ENCODE measurements around the gene SLX4IP. TPM values are rescaled to one million over a fixed set of nuclear protein-coding genes. Genes with fewer than 3 reads are reported as not detected.

Gene SLX4IP
- total and polyA plus RNA-seq, 2 donors (not counting 1 experiment from before 2014, with no cell fraction given), result 2.0 to 8.1 TPM

DNA sequence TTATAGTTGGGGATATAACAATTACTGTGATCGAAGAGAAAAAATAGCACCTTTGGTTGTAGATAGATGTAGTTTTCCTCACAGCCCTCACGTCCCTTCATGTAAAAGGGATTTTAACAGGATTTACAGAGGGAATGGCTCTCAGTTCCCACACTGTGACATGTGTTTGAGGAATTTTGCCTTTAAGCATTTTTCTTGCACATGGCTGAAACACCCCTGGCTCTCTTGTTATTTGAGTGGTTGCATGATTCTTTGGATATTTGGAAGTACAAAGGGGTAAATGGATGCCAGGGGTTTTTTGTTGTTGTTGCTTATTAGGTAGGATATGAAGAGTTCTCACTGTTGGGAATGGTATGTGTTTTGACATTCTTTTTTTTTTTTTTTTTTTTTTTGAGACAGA lies 190.5 kb downstream of the SLX4IP start:
- no peaks in the 10 kb centered on the region for H3K4me1 Mint-ChIP-seq
- Histone ChIP-seq H3K9me3 (ENCODE audit: control extremely low read depth in 1 of 3, control insufficient read depth in 2 of 3, insufficient read depth in 1 of 3, low read length in 2 of 3) (no peaks in the 10 kb centered on the region), H3K4me2 (replicated peaks; ENCODE audit: low read depth, low read length, poor library complexity, severe bottlenecking) (no peak overlapping the region), H3K4me1 (ENCODE audit: control insufficient read depth in 2 of 2, insufficient read depth in 2 of 2, low read length in 2 of 2) (no peaks in the 10 kb centered on the region), H3K79me2 (ENCODE audit: control insufficient read depth, insufficient read depth, low read length) (no peaks in the 10 kb centered on the region), H3K27me3 (replicated peaks in 1 of 4; ENCODE audit: control extremely low read depth in 1 of 4, control insufficient read depth in 3 of 4, insufficient read depth in 4 of 4, low read length in 3 of 4) (no peaks in the 10 kb centered on the region), H4K20me1 (ENCODE audit: control insufficient read depth, insufficient read depth, low read length, poor library complexity, severe bottlenecking) (no peaks in the 10 kb centered on the region), H3K36me3 (replicated peaks in 1 of 2; ENCODE audit: control extremely low read depth in 1 of 2, control insufficient read depth in 1 of 2, extremely low read depth in 1 of 2, insufficient read depth in 2 of 2, low read length in 1 of 2) (no peaks in the 10 kb centered on the region), H3K27ac (ENCODE audit: low read length in 2 of 2) (no peak overlapping the region), H3K9ac (ENCODE audit: low read length) (no peak overlapping the region), H3K4me3 (ENCODE audit: control extremely low read depth in 1 of 5, extremely low read depth in 1 of 5, insufficient read depth in 1 of 5, low read depth in 2 of 5, low read length in 4 of 5) (no peak overlapping the region), H2AFZ (ENCODE audit: insufficient read depth, low read depth, low read length, poor library complexity, severe bottlenecking) (no peak overlapping the region)
- H3K27me3 Mint-ChIP-seq, result no peaks in the 10 kb centered on the region
- ATAC-seq (ENCODE audit: low read depth), result no peak
- CTCF ChIA-PET, result no interaction called here
- intact Hi-C loops (cut with micrococcal nuclease), result no loop called here
- POLR2A ChIA-PET, result no interaction called here
- no peak overlapping the region for H3K4me3 Mint-ChIP-seq
- H3K9me3 Mint-ChIP-seq (ENCODE audit: insufficient read depth), result no peaks in the 10 kb centered on the region
- WGBS (ENCODE audit: insufficient coverage), result no CpG with 5 or more reads among the region's 2 CpGs
- TF ChIP-seq EZH2 (IDR thresholded peaks at IDR 0.05; ENCODE audit: borderline replicate concordance, insufficient read depth, low read depth, low read length, poor library complexity, severe bottlenecking), result no peak
- TF ChIP-seq, protein P1, sequence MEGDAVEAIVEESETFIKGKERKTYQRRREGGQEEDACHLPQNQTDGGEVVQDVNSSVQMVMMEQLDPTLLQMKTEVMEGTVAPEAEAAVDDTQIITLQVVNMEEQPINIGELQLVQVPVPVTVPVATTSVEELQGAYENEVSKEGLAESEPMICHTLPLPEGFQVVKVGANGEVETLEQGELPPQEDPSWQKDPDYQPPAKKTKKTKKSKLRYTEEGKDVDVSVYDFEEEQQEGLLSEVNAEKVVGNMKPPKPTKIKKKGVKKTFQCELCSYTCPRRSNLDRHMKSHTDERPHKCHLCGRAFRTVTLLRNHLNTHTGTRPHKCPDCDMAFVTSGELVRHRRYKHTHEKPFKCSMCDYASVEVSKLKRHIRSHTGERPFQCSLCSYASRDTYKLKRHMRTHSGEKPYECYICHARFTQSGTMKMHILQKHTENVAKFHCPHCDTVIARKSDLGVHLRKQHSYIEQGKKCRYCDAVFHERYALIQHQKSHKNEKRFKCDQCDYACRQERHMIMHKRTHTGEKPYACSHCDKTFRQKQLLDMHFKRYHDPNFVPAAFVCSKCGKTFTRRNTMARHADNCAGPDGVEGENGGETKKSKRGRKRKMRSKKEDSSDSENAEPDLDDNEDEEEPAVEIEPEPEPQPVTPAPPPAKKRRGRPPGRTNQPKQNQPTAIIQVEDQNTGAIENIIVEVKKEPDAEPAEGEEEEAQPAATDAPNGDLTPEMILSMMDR (IDR thresholded peaks at IDR 0.05), result no peak
- no peak overlapping the region for H3K27ac Mint-ChIP-seq
- no peak for DNase-seq

DNA sequence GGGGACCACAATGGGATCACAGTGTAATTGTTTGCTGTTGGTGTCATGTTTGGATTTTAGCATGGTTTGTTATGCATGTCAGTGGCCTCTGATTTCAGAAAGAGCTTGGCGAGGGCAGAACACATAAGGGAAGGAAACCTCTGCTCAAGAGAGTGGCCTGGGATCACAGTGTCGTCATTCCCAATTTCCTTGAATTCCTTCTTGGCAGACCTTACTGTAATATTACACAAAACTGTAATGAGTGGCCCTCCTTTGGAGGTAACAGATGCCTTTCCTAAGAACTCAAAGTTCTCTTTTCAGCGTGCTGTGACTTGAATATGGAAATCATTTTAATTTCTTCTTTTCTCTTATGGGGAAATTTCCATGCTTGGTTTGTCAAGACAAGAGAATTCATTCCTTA lies 191.8 kb downstream of the SLX4IP start:
- no peaks in the 10 kb centered on the region for H4K20me1 ChIP-seq (ENCODE audit: control insufficient read depth, insufficient read depth, low read length, poor library complexity, severe bottlenecking)
- Mint-ChIP-seq H3K27ac (no peak overlapping the region), H3K9me3 (ENCODE audit: insufficient read depth) (no peaks in the 10 kb centered on the region), H3K4me1 (no peaks in the 10 kb centered on the region), H3K4me3 (no peak overlapping the region), H3K27me3 (no peaks in the 10 kb centered on the region)
- ChIA-PET POLR2A (no interaction called here), CTCF (no interaction called here)
- intact Hi-C loops (cut with micrococcal nuclease), result no loop called here
- no peak overlapping the region for H3K4me2 ChIP-seq (replicated peaks; ENCODE audit: low read depth, low read length, poor library complexity, severe bottlenecking)
- H3K4me3 ChIP-seq (ENCODE audit: control extremely low read depth in 1 of 5, extremely low read depth in 1 of 5, insufficient read depth in 1 of 5, low read depth in 2 of 5, low read length in 4 of 5), result no peak overlapping the region
- H3K9ac ChIP-seq (ENCODE audit: low read length), result no peak overlapping the region
- no peak overlapping the region for H2AFZ ChIP-seq (ENCODE audit: insufficient read depth, low read depth, low read length, poor library complexity, severe bottlenecking)
- H3K36me3 ChIP-seq (replicated peaks in 1 of 2; ENCODE audit: control extremely low read depth in 1 of 2, control insufficient read depth in 1 of 2, extremely low read depth in 1 of 2, insufficient read depth in 2 of 2, low read length in 1 of 2), result no peaks in the 10 kb centered on the region
- H3K27me3 ChIP-seq (replicated peaks in 1 of 4; ENCODE audit: control extremely low read depth in 1 of 4, control insufficient read depth in 3 of 4, insufficient read depth in 4 of 4, low read length in 3 of 4), result no peaks in the 10 kb centered on the region
- TF ChIP-seq, protein P1 (IDR thresholded peaks at IDR 0.05), result no peak
- TF ChIP-seq EZH2 (IDR thresholded peaks at IDR 0.05; ENCODE audit: borderline replicate concordance, insufficient read depth, low read depth, low read length, poor library complexity, severe bottlenecking), result no peak
- H3K4me1 ChIP-seq (ENCODE audit: control insufficient read depth in 2 of 2, insufficient read depth in 2 of 2, low read length in 2 of 2), result no peaks in the 10 kb centered on the region
- H3K9me3 ChIP-seq (ENCODE audit: control extremely low read depth in 1 of 3, control insufficient read depth in 2 of 3, insufficient read depth in 1 of 3, low read length in 2 of 3), result no peaks in the 10 kb centered on the region
- no peak for ATAC-seq (ENCODE audit: low read depth)
- no CpG with 5 or more reads among the region's 3 CpGs for WGBS (ENCODE audit: insufficient coverage)
- H3K27ac ChIP-seq (ENCODE audit: low read length in 2 of 2), result no peak overlapping the region
- DNase-seq, result no peak
- no peaks in the 10 kb centered on the region for H3K79me2 ChIP-seq (ENCODE audit: control insufficient read depth, insufficient read depth, low read length)

Data from B cell (primary cell).